ENCODE measurements around the gene PPP1R7.

GRCh38 chr2:241228081-241228859 is 78.0 kb downstream of the PPP1R7 start:
- TF ChIP-seq, protein P1, sequence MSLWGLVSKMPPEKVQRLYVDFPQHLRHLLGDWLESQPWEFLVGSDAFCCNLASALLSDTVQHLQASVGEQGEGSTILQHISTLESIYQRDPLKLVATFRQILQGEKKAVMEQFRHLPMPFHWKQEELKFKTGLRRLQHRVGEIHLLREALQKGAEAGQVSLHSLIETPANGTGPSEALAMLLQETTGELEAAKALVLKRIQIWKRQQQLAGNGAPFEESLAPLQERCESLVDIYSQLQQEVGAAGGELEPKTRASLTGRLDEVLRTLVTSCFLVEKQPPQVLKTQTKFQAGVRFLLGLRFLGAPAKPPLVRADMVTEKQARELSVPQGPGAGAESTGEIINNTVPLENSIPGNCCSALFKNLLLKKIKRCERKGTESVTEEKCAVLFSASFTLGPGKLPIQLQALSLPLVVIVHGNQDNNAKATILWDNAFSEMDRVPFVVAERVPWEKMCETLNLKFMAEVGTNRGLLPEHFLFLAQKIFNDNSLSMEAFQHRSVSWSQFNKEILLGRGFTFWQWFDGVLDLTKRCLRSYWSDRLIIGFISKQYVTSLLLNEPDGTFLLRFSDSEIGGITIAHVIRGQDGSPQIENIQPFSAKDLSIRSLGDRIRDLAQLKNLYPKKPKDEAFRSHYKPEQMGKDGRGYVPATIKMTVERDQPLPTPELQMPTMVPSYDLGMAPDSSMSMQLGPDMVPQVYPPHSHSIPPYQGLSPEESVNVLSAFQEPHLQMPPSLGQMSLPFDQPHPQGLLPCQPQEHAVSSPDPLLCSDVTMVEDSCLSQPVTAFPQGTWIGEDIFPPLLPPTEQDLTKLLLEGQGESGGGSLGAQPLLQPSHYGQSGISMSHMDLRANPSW (CRISPR knock-in tag; conservative IDR thresholded peaks at IDR 0.05; ENCODE audit: low read depth) = no peak
- TF ChIP-seq NFYB (CRISPR knock-in tag; conservative IDR thresholded peaks at IDR 0.05; ENCODE audit: low read depth) = no peak
- no peak for TF ChIP-seq ATF2 (CRISPR knock-in tag; IDR thresholded peaks at IDR 0.05; ENCODE audit: borderline replicate concordance, low read depth)
- no peak for TF ChIP-seq CTCF (IDR thresholded peaks at IDR 0.05)
- no peak for TF ChIP-seq ZNF425 (CRISPR knock-in tag; conservative IDR thresholded peaks at IDR 0.05)
- no peak for TF ChIP-seq ZNF219 (CRISPR knock-in tag; IDR thresholded peaks at IDR 0.05; ENCODE audit: borderline replicate concordance)
- TF ChIP-seq NR3C1 (CRISPR knock-in tag; conservative IDR thresholded peaks at IDR 0.05; ENCODE audit: low read depth) = no peak
- no peak for TF ChIP-seq E2F5 (CRISPR knock-in tag; IDR thresholded peaks at IDR 0.05)
- no peak for TF ChIP-seq NR2C2 (CRISPR knock-in tag; IDR thresholded peaks at IDR 0.05)

Measured in WTC11 (cell line).